Measurements from ENCODE around the gene DAND5. TPM values are rescaled to one million over a fixed set of nuclear protein-coding genes. Genes with fewer than 3 reads are reported as not detected.
"Not testable (repeated sequence)": the region's sequence is repeated elsewhere in the genome, so short reads cannot be mapped to it uniquely, and the experiment has no call there.

DAND5 gene
- total and polyA plus RNA-seq, 3 experiments from 2014 or later: not detected

DNA sequence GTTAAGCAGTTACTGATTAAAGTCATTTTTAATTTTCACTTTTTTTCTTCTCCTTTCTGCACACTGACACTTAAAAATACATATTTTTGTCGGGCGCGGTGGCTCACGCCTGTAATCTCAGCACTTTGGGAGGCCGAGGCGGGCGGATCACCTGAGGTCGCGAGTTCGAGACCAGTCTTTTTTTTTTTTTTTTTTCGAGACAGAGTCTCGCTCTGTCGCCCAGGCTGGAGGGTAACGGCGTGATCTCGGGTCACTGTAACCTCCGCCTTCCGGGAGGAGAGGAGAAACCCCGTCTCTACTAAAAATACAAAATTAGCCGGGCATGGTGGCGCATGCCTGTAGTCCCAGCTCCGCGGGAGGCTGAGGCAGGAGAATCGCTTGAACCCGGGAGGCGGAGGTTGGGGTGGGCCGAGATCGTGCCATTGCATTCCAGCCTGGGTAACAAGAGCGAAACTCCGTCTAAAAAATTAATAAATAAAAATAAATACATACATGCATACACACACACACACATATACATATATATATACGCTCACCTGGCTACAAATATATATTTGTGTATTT is 11.9 kb upstream of the DAND5 start:
- H3K4me1 Mint-ChIP-seq: peaks cover 22 to 30% (median 24%) of the 10 kb centered on the region in 3 donors
- ChIA-PET CTCF (interaction anchor here (0.7 to 3.8 kb wide), 3 partner anchors 8 to 763 kb away, joined by 3 to 30 read pairs (median 4); no protein-coding TSS in a partner anchor), POLR2A (interaction anchor here (0.7 to 1.8 kb wide), 2 partner anchors 8 to 10 kb away, joined by 5 to 12 read pairs; partner anchors contain the start of gene RAD23A)
- H3K27me3 Mint-ChIP-seq; DNase-seq; H3K27me3 ChIP-seq (ENCODE audit: insufficient read depth, low read length, poor library complexity, severe bottlenecking); H3K36me3 ChIP-seq (ENCODE audit: insufficient read depth, low read length); H3K9me3 Mint-ChIP-seq; H3K9me3 ChIP-seq (ENCODE audit: low read length): not testable (repeated sequence)
- Histone ChIP-seq H3K4me1 (ENCODE audit: insufficient read depth, low read length) (peaks cover 15% of the 10 kb centered on the region), H3K27ac (ENCODE audit: low read depth, low read length) (peak overlapping the region; percentile 67), H3K4me3 (ENCODE audit: low read length) (peak overlapping the region; percentile 73)
- peaks cover 0 to 34% (median 0%) of the 10 kb centered on the region in 3 donors for H3K36me3 Mint-ChIP-seq
- peak overlapping the region; percentile 65 to 94 (median 92) for H3K27ac Mint-ChIP-seq
- peak overlapping the region; percentile 84 to 93 (median 89) for H3K4me3 Mint-ChIP-seq

DNA sequence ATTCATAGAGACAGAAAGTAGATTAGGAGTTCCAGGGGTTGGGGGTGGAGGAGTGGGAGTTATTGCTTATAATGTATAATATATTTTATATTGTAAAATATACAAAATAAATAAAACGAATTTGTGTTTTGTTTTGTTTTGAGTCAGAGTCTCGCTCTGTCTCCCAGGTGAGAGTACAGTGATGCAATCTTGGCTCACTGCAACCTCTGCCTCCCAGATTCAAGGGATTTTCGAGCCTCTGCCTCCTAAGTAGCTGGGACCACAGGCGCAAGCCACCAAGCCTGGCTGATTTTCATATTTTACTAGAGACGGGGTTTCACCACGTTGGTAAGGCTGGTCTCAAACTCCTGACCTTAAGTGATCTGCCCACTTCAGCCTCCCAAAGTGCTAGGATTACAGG is 9.9 kb upstream of the DAND5 start:
- Histone ChIP-seq H3K4me3 (ENCODE audit: low read length) (no peak overlapping the region), H3K27ac (ENCODE audit: low read depth, low read length) (no peak overlapping the region), H3K9me3 (ENCODE audit: low read length) (no peaks in the 10 kb centered on the region), H3K4me1 (ENCODE audit: insufficient read depth, low read length) (peaks cover 15% of the 10 kb centered on the region), H3K36me3 (ENCODE audit: insufficient read depth, low read length) (peaks cover 6% of the 10 kb centered on the region), H3K27me3 (ENCODE audit: insufficient read depth, low read length, poor library complexity, severe bottlenecking) (no peaks in the 10 kb centered on the region)
- peaks cover 0 to 15% (median 0%) of the 10 kb centered on the region in 3 donors for H3K36me3 Mint-ChIP-seq
- ChIA-PET POLR2A (interaction anchor here (0.6 kb wide), 1 partner anchor 394 kb away, joined by 8 read pairs; no protein-coding TSS in a partner anchor), CTCF (no interaction called here)
- H3K4me1 Mint-ChIP-seq: peaks cover 20 to 26% (median 22%) of the 10 kb centered on the region in 3 donors
- DNase-seq: no peak
- H3K27me3 Mint-ChIP-seq: peaks cover 0 to 1% of the 10 kb centered on the region in 2 donors
- H3K27ac Mint-ChIP-seq: no peak overlapping the region
- no peak overlapping the region for H3K4me3 Mint-ChIP-seq
- no peaks in the 10 kb centered on the region for H3K9me3 Mint-ChIP-seq

DNA sequence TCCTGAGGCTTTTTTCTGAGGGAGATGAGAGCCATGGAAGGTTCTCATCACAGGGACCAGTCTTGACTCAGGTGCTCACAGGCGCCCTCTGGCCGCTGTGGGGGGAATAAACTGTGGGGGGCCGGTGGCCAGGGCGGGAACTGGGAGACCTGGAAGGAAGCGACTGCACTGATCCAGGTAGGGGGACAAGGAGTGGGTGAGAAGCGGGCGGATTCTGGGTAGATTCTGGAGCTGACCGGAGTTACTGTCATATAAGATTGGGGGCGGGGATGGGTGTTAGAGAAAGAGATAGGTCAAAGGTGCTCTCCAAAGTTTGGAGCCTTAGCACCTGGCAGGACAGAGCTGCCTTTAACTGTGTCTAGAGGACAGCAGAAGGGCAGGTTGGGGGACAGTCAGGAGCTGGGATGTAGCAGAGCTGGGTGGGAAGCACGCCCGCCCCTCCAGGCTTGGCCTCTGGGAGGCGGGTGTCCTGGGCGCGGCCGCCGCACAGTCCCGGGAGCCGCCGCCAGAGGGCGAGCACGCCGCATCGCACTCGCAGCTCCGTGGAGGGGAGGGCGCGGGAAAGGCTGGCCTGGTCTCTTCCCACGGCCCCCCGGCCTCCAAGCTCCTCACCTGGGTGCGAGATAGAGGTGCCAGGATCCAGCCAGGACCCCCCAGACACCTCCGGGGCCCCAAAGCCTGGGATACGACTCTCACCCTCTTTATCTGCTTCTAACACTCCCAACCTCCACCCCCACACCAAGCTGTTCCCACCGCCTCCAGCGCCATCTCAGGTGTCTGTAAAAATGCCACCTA is 4.2 kb upstream of the DAND5 start:
- ChIA-PET POLR2A (interaction anchor here (0.6 to 1.5 kb wide), 9 partner anchors 8 to 152 kb away, joined by 3 to 7 read pairs (median 4); partner anchors contain the start of gene DNASE2), CTCF (interaction anchor here (0.7 to 5.2 kb wide), 66 partner anchors 9 to 296 kb away, joined by 3 to 117 read pairs (median 4); partner anchors contain the start of genes CALR, DNASE2, FARSA and GADD45GIP1)
- Mint-ChIP-seq H3K9me3 (no peaks in the 10 kb centered on the region), H3K4me3 (peak overlapping the region; percentile 17 to 92 (median 89)), H3K36me3 (no peaks in the 10 kb centered on the region), H3K27me3 (peaks cover 0 to 3% of the 10 kb centered on the region in 2 donors), H3K27ac (peak overlapping the region in 6 of 8 donors; percentile 1 to 86 (median 78)), H3K4me1 (peaks cover 5 to 8% (median 5%) of the 10 kb centered on the region in 3 donors)
- peak overlapping the region; percentile 93 for H3K4me3 ChIP-seq (ENCODE audit: low read length)
- H3K36me3 ChIP-seq (ENCODE audit: insufficient read depth, low read length): no peaks in the 10 kb centered on the region
- peak; percentile 71 to 83 (median 72) for DNase-seq
- no peaks in the 10 kb centered on the region for H3K4me1 ChIP-seq (ENCODE audit: insufficient read depth, low read length)
- H3K27me3 ChIP-seq (ENCODE audit: insufficient read depth, low read length, poor library complexity, severe bottlenecking): no peaks in the 10 kb centered on the region
- H3K9me3 ChIP-seq (ENCODE audit: low read length): no peaks in the 10 kb centered on the region
- H3K27ac ChIP-seq (ENCODE audit: low read depth, low read length): peak overlapping the region; percentile 64

DNA sequence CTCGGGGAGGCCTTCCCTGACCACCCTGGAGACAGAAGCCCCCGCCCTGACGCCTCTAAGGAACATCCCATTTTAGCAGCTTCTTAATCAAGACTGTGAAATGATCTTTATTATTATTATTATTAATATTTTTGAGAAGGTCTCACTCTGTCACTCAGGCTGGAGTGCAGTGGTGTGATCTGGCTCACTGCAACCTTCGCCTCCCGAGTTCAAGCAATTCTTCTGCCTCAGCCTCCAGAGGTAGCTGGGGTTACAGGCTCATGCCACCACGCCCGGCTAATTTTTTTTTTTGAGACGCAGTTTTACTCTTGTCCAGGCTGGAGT is 3.6 kb upstream of the DAND5 start:
- CTCF ChIA-PET: interaction anchor here (0.7 to 5.2 kb wide), 64 partner anchors 10 to 295 kb away, joined by 3 to 117 read pairs (median 4); partner anchors contain the start of genes CALR, DNASE2, FARSA and GADD45GIP1
- H3K27ac ChIP-seq (ENCODE audit: low read depth, low read length): peak overlapping the region; percentile 64
- POLR2A ChIA-PET: interaction anchor here (0.6 to 1.5 kb wide), 9 partner anchors 8 to 152 kb away, joined by 3 to 7 read pairs (median 4); partner anchors contain the start of gene DNASE2
- H3K4me1 ChIP-seq (ENCODE audit: insufficient read depth, low read length): no peaks in the 10 kb centered on the region
- Mint-ChIP-seq H3K27me3 (peaks cover 0 to 3% of the 10 kb centered on the region in 2 donors), H3K36me3 (no peaks in the 10 kb centered on the region), H3K9me3 (no peaks in the 10 kb centered on the region), H3K4me3 (peak overlapping the region in 6 of 7 donors; percentile 12 to 85 (median 66)), H3K4me1 (peaks cover 5 to 8% (median 5%) of the 10 kb centered on the region in 3 donors), H3K27ac (peak overlapping the region in 3 of 8 donors; percentile 38 to 79 (median 74))
- H3K4me3 ChIP-seq (ENCODE audit: low read length): no peak overlapping the region
- no peaks in the 10 kb centered on the region for H3K36me3 ChIP-seq (ENCODE audit: insufficient read depth, low read length)
- H3K27me3 ChIP-seq (ENCODE audit: insufficient read depth, low read length, poor library complexity, severe bottlenecking): no peaks in the 10 kb centered on the region
- no peak for DNase-seq
- no peaks in the 10 kb centered on the region for H3K9me3 ChIP-seq (ENCODE audit: low read length)

DNA sequence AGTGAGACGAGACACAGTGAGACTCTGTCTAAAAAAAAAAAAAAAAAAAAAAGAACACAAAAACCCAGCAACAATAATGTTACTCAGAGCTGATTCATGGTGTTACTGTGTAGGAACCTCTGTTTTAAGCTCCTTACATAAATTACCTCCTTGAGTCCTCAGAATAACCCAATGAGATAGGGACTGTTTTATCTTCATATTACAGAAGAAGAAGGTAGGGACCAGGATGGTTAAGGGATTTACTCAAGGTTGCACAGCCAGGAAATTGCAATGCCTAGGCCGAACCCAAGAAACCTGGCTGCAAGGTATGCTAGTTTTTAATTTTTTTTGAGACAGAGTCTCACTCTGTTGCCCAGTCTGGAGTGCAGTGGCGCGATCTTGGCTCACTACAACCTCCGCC is 1.5 kb upstream of the DAND5 start:
- no peak overlapping the region for H3K27ac ChIP-seq (ENCODE audit: low read depth, low read length)
- no peak for DNase-seq
- no peak overlapping the region for H3K4me3 ChIP-seq (ENCODE audit: low read length)
- H3K36me3 Mint-ChIP-seq: no peaks in the 10 kb centered on the region
- H3K27me3 ChIP-seq (ENCODE audit: insufficient read depth, low read length, poor library complexity, severe bottlenecking): no peaks in the 10 kb centered on the region
- H3K4me3 Mint-ChIP-seq: no peak overlapping the region
- no peaks in the 10 kb centered on the region for H3K4me1 ChIP-seq (ENCODE audit: insufficient read depth, low read length)
- peaks cover 5 to 8% (median 5%) of the 10 kb centered on the region in 3 donors for H3K4me1 Mint-ChIP-seq
- H3K27ac Mint-ChIP-seq: no peak overlapping the region
- ChIA-PET POLR2A (no interaction called here), CTCF (interaction anchor here (0.6 to 5.2 kb wide), 7 partner anchors 9 to 162 kb away, joined by 3 to 117 read pairs (median 6); partner anchors contain the start of genes DNASE2 and KLF1)
- no peaks in the 10 kb centered on the region for H3K9me3 Mint-ChIP-seq
- no peaks in the 10 kb centered on the region for H3K36me3 ChIP-seq (ENCODE audit: insufficient read depth, low read length)
- H3K27me3 Mint-ChIP-seq: peaks cover 0 to 3% of the 10 kb centered on the region in 2 donors
- H3K9me3 ChIP-seq (ENCODE audit: low read length): no peaks in the 10 kb centered on the region

DNA sequence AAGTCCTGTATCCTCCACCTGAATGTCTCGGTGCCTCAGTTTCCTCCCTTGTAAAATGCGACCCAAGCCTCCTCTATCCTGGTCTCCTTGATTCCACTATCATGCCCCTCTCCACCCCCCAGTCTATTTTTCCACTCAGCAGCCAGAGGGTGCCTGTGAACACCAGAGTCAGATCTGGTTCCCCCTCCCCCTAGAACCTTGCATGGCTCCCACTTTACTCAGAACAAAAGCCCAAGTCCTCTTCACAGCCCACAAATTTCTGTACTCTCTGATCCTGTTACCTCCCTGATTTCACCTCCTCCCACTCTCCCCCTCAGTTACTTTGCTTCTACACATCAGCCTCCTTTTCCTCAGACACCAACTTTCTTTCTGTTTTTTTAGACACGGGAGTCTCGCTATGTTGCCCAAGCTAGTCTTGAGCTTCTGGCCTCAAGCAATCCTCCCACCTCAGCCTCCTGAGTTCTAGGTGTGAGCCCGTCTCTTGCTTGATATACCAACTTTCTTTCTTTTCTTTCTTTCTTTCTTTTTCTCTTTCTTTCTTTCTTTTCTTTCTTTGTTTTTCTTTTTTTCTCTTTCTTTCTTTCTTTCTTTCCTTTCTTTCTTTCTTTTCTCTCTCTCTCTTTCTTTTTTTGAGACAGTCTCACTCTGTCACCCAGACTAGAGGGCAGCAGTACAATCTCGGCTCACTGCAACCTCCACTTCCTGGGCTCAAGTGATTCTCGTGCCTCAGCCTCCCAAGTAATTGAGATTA is 869 bp downstream of the DAND5 start:
- no peak overlapping the region for H3K4me3 ChIP-seq (ENCODE audit: low read length)
- CTCF ChIA-PET: interaction anchor here (1.6 to 3.4 kb wide), 2 partner anchors 86 to 91 kb away, joined by 8 to 10 read pairs; no protein-coding TSS in a partner anchor

DNA sequence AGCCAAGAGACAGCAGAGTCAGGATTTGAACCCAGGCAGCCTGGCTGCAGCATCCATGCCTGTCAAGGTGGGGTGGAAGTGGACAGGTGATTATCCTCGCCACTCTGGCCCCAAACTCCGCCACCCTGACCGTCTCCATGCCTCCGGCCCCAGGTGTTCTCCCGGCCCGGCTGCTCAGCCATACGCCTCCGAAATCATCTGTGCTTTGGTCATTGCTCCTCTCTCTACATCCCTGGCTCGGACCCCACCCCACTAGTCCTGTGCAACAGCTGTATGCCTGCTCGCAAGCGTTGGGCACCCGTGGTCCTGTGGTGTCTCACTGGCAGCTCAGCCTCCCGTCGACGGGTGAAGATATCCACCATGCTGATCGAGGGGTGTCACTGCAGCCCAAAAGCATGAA is 3.9 kb downstream of the DAND5 start:
- H3K27ac Mint-ChIP-seq: no peak overlapping the region
- H3K4me1 Mint-ChIP-seq: peaks cover 0 to 3% (median 0%) of the 10 kb centered on the region in 3 donors
- peaks cover 15 to 22% of the 10 kb centered on the region in 2 donors for H3K27me3 Mint-ChIP-seq
- DNase-seq: no peak
- no peak overlapping the region for H3K4me3 Mint-ChIP-seq
- no peaks in the 10 kb centered on the region for H3K9me3 Mint-ChIP-seq
- Histone ChIP-seq H3K4me1 (ENCODE audit: insufficient read depth, low read length) (no peaks in the 10 kb centered on the region), H3K27ac (ENCODE audit: low read depth, low read length) (no peak overlapping the region), H3K27me3 (ENCODE audit: insufficient read depth, low read length, poor library complexity, severe bottlenecking) (no peaks in the 10 kb centered on the region), H3K4me3 (ENCODE audit: low read length) (no peak overlapping the region), H3K9me3 (ENCODE audit: low read length) (no peaks in the 10 kb centered on the region), H3K36me3 (ENCODE audit: insufficient read depth, low read length) (no peaks in the 10 kb centered on the region)
- peaks cover 0 to 6% (median 0%) of the 10 kb centered on the region in 3 donors for H3K36me3 Mint-ChIP-seq
- POLR2A ChIA-PET: no interaction called here
- CTCF ChIA-PET: interaction anchor here (0.7 to 7.6 kb wide), 3 partner anchors 8 to 89 kb away, joined by 3 to 76 read pairs (median 4); no protein-coding TSS in a partner anchor

More for the DNA sequence above, 869 bp downstream of the DAND5 start:
- peaks cover 0 to 3% (median 2%) of the 10 kb centered on the region in 3 donors for H3K4me1 Mint-ChIP-seq
- no peak for DNase-seq
- POLR2A ChIA-PET: no interaction called here
- peak overlapping the region in 1 of 8 donors; percentile 38 for H3K27ac Mint-ChIP-seq
- H3K27me3 Mint-ChIP-seq: peaks cover 2 to 3% of the 10 kb centered on the region in 2 donors
- Histone ChIP-seq H3K27ac (ENCODE audit: low read depth, low read length) (no peak overlapping the region), H3K36me3 (ENCODE audit: insufficient read depth, low read length) (no peaks in the 10 kb centered on the region), H3K4me1 (ENCODE audit: insufficient read depth, low read length) (no peaks in the 10 kb centered on the region), H3K9me3 (ENCODE audit: low read length) (no peaks in the 10 kb centered on the region), H3K27me3 (ENCODE audit: insufficient read depth, low read length, poor library complexity, severe bottlenecking) (no peaks in the 10 kb centered on the region)
- no peaks in the 10 kb centered on the region for H3K9me3 Mint-ChIP-seq
- peak overlapping the region in 1 of 7 donors; percentile 51 for H3K4me3 Mint-ChIP-seq
- H3K36me3 Mint-ChIP-seq: no peaks in the 10 kb centered on the region

All from CD8-positive, alpha-beta memory T cell (primary cell).